Brain microvascular endothelial cell (primary cell): Measurements from ENCODE around the gene COL25A1.

ENCODE experiments used
- DNase-seq: peaks from one replicate; pipeline ENCODE4 v3.0.0-alpha.2; 2020
- H3K27ac ChIP-seq: fragments of 250-450 bp; sonication (Bioruptor Pico); 2 replicates; pipeline ENCODE4 v1.5.1; 2020; ENCODE audit warnings: mild to moderate bottlenecking, moderate library complexity
- H3K27me3 ChIP-seq: fragments of 250-450 bp; sonication (Bioruptor Pico); replicated peaks from 2 replicates; pipeline ENCODE4 v1.5.1; 2020; ENCODE audit warnings: mild to moderate bottlenecking
- H3K36me3 ChIP-seq: fragments of 250-450 bp; sonication (Bioruptor Pico); replicated peaks from 2 replicates; pipeline ENCODE4 v1.5.1; 2020; ENCODE audit warnings: mild to moderate bottlenecking
- H3K4me3 ChIP-seq: 2 replicates; pipeline ENCODE4 v1.5.1; 2011; ENCODE audit warnings: low read depth, mild to moderate bottlenecking, control low read depth, low read length, moderate library complexity
- in situ Hi-C: cut with HindIII; loops from 2 replicates; pipeline ENCODE4 v1.10.0; 2017; ENCODE audit warnings: low sequenced_read_pairs, low pct_ligation_motif_present
- TF ChIP-seq, protein P1 (sequence below): IDR thresholded peaks from 2 replicates; pipeline ENCODE4 v1.5.1; 2011; ENCODE audit warnings: low read depth, mild to moderate bottlenecking, moderate library complexity, low read length, control low read depth, inconsistent platforms; ENCODE audit errors: missing control alignments

Gene COL25A1

DNA sequence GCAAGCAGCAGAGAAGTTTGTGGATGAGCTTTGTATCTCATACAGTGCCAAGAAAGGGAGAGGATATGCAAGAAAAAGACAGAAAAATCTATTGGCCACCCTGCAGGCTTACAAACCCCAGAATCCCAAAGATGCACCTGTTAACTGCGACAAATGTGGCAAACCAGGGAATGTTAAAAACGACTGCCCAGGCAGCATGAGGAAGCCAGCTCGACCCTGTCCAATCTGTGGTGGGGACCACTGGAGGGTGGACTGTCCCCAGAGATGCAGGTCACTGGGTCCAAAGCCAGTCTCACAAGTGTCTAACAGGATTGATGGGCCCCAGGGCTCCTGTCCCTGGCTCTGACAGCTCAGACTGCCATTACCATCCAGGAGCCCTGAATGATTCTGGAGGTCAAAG, 12.9 kb upstream of the COL25A1 start:
- no peak for DNase-seq
- no peak overlapping the region for H3K27ac ChIP-seq
- H3K4me3 ChIP-seq, result no peak overlapping the region
- in situ Hi-C loops, result no loop called here
- no peaks in the 10 kb centered on the region for H3K27me3 ChIP-seq
- TF ChIP-seq, protein P1, sequence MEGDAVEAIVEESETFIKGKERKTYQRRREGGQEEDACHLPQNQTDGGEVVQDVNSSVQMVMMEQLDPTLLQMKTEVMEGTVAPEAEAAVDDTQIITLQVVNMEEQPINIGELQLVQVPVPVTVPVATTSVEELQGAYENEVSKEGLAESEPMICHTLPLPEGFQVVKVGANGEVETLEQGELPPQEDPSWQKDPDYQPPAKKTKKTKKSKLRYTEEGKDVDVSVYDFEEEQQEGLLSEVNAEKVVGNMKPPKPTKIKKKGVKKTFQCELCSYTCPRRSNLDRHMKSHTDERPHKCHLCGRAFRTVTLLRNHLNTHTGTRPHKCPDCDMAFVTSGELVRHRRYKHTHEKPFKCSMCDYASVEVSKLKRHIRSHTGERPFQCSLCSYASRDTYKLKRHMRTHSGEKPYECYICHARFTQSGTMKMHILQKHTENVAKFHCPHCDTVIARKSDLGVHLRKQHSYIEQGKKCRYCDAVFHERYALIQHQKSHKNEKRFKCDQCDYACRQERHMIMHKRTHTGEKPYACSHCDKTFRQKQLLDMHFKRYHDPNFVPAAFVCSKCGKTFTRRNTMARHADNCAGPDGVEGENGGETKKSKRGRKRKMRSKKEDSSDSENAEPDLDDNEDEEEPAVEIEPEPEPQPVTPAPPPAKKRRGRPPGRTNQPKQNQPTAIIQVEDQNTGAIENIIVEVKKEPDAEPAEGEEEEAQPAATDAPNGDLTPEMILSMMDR, result no peak
- no peaks in the 10 kb centered on the region for H3K36me3 ChIP-seq

GRCh38 chr4:109313168-109314133, 11.0 kb upstream of the COL25A1 start:
- no peak overlapping the region for H3K4me3 ChIP-seq
- H3K27me3 ChIP-seq, result no peaks in the 10 kb centered on the region
- H3K27ac ChIP-seq, result no peak overlapping the region
- H3K36me3 ChIP-seq, result no peaks in the 10 kb centered on the region
- in situ Hi-C loops, result no loop called here
- TF ChIP-seq, protein P1, result no peak
- DNase-seq, result no peak

DNA sequence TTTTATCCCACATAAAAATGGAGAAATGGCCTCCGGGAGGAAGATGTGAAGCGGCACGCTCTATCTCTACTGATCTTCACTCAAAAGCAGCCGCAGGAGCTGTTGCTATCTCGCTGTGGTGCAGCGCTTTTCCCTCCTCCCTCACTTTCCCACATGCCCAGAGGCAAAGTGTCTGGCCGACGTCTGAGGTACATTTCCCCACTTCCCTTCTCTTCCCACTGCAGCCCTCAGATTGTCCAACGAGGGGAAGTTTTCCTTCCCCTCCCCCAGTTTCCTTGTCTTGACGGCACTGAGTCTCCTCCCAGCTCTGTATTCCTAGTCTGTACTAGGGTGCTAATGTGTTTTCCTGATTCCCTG, 660 bp upstream of the COL25A1 start:
- in situ Hi-C loops, result no loop called here
- DNase-seq, result no peak
- Histone ChIP-seq H3K4me3 (peak overlapping the region; percentile 62), H3K36me3 (no peaks in the 10 kb centered on the region), H3K27ac (no peak overlapping the region), H3K27me3 (peaks cover 28% of the 10 kb centered on the region)
- TF ChIP-seq, protein P1, result no peak

GRCh38 chr4:109301651-109302360, 652 bp downstream of the COL25A1 start:
- TF ChIP-seq, protein P1, result no peak
- Histone ChIP-seq H3K27ac (no peak overlapping the region), H3K36me3 (no peaks in the 10 kb centered on the region), H3K27me3 (peaks cover 28% of the 10 kb centered on the region), H3K4me3 (peak overlapping the region; percentile 62)
- in situ Hi-C loops, result no loop called here
- no peak for DNase-seq

DNA sequence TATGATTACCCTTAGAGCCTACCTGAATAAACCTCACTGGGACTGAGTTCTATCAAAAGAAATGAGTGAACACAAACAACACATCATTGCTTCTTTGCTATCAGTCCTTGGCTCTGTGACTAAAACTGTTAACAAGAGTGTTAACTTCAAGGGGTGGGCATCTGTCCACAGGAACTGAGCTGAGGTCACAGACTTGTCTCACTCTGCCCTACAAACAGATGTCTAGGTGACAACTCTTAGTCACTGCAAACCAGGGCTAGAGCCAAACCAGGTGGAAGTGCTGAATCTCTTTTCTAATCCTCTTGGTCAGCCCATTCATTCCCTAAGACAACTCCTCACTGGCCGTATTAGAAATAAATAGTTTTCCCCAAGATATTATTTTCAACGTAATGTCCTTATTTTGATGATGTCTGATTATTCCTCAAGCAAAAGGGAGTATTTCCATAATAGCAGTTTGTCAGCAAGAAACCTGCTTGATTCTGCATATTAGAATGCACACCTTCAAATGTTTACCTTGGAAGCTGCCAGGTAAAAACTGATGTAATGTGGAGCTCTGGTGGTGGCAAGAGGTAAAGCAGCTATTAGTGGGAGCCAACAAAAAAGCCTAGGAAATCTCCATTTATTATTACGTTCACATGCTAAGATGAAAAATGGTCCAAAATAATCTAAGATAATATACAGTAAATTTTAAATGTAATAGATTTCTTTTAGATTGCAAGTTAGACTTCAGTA, 4.0 kb downstream of the COL25A1 start:
- H3K36me3 ChIP-seq, result no peaks in the 10 kb centered on the region
- no peak overlapping the region for H3K27ac ChIP-seq
- no peak overlapping the region for H3K4me3 ChIP-seq
- in situ Hi-C loops, result no loop called here
- TF ChIP-seq, protein P1, result peak; percentile 70
- peak; percentile 11 for DNase-seq
- peaks cover 22% of the 10 kb centered on the region for H3K27me3 ChIP-seq
